Muscle of arm (tissue), 14 donors: ENCODE data around the gene ANKRD16. TPM values are rescaled to one million over a fixed set of nuclear protein-coding genes. Genes with fewer than 3 reads are reported as not detected.
"Not testable (repeated sequence)": the region's sequence is repeated elsewhere in the genome, so short reads cannot be mapped to it uniquely, and the experiment has no call there.

Source experiments
- DNase-seq: peaks from one replicate; pipeline ENCODE4 v3.0.0-alpha.2; 2013
- long read RNA-seq, 11 donors: transcript quantifications; one replicate each; lab custom pipeline, GENCODE V29; 2026
- polyA plus RNA-seq, 12 donors: library from polyadenylated mRNA; unstranded; fragments of 120-200 nt; gene quantifications; one replicate each; pipeline ENCODE4 v1.2.1, GENCODE V29; 2013; ENCODE audit not compliant: insufficient read length in 12 of 12

The ANKRD16 gene
- polyA plus RNA-seq = 1 to 10 TPM in 10 of 12 donors, not detected in 2; 5.1 to 7.3 (median 6.2) TPM
- long read RNA-seq, donor 1, partial matches to known transcripts = 0 of 4 reads
- long read RNA-seq, donor 1, other reads (novel, unspliced or antisense) = 0 of 4 reads
- long read RNA-seq, donor 2, partial matches to known transcripts = 0 of 3 reads
- long read RNA-seq, donor 2, other reads (novel, unspliced or antisense) = 0 of 3 reads
- long read RNA-seq, donor 3, partial matches to known transcripts = 0 of 2 reads
- long read RNA-seq, donor 3, other reads (novel, unspliced or antisense) = 0 of 2 reads
- long read RNA-seq, donor 4, partial matches to known transcripts = 0 of 2 reads
- long read RNA-seq, donor 4, other reads (novel, unspliced or antisense) = 0 of 2 reads
- long read RNA-seq, donor 5 = 0 reads
- long read RNA-seq, donor 6 = 0 reads
- long read RNA-seq, donor 7, partial matches to known transcripts = 5 of 5 reads
- long read RNA-seq, donor 7, other reads (novel, unspliced or antisense) = 0 of 5 reads
- long read RNA-seq, donor 8, partial matches to known transcripts = 37 of 43 reads
- long read RNA-seq, donor 8, other reads (novel, unspliced or antisense) = 0 of 43 reads
- long read RNA-seq, donor 9, partial matches to known transcripts = 0 of 1 reads
- long read RNA-seq, donor 9, other reads (novel, unspliced or antisense) = 0 of 1 reads
- long read RNA-seq, donor 10, partial matches to known transcripts = 0 of 1 reads
- long read RNA-seq, donor 10, other reads (novel, unspliced or antisense) = 0 of 1 reads
- long read RNA-seq, donor 11, partial matches to known transcripts = 0 of 3 reads
- long read RNA-seq, donor 11, other reads (novel, unspliced or antisense) = 0 of 3 reads

DNA sequence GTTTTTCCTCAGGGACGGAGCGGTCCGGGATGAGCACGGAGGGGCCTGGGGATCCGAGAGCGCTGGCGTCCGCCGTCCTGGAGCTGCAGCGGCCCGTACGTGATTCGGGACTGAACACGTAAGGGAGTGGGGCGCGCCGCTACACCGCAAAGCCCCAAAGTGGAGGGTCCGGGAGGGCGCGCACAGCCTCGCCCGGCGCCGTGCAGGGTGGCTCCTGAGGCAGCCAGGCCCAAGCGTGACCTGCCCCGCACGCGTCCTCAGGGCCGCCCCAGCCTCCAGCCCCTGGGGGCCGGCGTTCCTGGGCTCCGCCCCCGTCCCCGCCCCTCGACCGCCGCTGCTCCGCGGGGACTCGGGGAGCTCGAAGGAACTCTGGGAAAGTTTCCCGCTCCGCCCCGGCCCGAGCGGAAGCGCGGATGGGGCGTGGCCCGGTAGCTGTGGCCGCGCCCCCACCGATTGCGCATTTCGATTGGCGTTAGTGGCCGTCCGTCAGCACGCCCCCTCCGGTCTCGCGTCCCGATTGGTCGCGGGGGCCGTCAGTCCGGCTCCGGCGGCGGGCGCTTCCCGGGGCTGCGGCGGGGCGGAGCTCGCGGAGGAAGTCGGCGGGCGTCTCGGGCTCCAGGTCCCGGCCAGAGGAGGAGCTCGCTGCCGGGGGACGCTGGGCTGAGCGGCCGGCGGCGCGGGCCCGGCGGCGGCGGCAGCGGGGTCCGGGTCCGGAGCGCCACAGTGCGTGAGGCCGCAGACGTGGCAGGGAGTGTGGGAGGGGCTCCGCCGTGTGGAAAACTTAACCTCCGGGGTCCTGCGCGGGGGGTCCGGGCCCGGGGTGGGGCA is at the start of gene ANKRD16, which contains the start of gene FBH1:
TSS of gene ANKRD16 (minus strand) at position 270 of the 828 bp plus-strand sequence. CDS start 539 bp downstream, outside the sequence.
TSS of gene FBH1 (plus strand) at position 620 of the 828 bp plus-strand sequence. CDS start at position 723, 103 bp downstream.
- DNase-seq = peak; percentile 100

DNA sequence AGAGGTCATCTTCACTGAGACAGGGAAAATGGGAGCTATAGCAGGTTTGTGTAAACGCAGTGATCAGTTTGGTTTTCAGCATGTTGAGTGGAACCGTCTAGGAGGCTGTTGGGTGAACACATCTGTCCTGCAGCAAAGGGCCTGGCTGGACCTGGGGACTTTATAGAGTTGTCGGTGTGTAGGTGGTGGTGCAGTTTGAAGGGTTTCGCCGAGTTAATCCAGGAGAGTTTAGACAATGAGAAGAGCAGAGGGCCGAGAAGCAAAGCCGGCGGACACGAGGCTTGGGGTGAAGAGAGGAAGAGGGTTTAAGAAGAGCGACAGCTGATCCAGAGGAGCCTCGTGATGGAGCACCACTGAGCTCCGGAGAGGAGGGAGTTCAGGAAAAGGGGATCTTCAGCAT is 48.6 kb upstream of the ANKRD16 start:
- DNase-seq = no peak

DNA sequence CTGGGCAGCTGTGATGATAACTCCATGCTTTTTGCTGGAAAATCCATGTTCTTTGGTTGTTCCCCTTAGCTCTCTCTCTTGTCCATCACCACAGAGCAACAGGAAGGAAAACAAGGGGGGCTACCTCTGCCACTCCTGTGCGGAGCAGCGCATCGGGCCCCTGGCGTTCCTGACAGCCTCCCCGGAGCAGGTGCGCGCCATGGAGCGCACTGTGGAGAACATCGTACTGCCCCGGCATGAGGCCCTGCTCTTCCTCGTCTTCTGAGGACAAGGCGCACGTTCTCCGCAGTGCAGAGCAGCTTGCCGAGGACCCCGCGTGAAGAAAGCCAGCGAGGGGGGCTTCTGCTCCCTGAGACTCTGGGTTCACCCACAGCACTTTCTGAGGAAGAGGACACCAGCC is 47.3 kb upstream of the ANKRD16 start:
- DNase-seq = no peak

DNA sequence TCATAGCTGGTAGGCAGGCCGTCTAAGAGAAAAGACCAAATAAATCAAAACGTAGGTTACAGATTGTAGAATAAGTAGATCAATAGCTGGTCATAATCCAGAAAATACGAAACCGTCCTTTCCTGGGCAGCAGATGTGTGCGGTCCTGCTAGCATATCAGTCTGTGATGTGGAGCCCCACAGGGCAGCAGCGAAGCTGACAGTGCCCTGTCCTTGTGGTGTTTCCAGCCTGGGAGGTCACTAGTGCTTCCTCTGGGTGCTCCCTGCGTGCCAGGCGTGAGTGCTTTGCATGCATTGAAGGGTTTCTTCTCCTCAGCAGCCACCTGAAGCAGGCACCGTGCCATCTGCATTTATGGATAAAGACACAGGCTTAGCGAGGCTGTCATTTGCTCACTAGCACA is 45.9 kb upstream of the ANKRD16 start:
- no peak for DNase-seq

DNA sequence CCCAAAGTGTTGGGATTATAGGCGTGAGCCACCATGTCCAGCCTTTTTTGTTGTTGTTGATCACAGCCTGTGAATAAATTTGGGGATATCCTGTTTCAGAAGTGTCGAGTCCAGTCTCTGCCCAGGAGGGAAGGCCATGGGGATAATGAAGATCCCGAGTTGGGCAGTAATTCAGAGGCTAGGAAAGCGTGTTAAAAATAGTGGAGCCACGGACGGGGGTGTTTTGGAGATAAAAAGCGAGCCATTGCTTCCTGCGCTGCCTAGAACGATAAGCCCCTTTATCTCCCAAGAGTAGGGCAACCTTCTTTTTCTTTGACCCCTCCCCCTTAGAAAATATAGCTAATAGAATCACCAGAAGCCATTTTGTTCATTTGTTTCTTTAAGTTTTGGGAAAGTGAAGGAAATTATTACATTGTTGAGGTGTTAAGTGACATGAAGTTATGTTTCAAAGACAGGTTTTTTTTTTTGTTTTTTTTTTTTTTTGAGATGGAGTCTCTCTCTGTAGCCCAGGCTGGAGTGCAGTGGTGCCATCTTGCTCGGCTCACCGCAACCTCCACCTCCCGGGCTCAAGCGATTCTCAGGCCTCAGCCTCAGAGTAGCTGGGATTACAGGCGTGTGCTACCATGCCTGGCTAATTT is 44.3 kb upstream of the ANKRD16 start:
- no peak for DNase-seq

DNA sequence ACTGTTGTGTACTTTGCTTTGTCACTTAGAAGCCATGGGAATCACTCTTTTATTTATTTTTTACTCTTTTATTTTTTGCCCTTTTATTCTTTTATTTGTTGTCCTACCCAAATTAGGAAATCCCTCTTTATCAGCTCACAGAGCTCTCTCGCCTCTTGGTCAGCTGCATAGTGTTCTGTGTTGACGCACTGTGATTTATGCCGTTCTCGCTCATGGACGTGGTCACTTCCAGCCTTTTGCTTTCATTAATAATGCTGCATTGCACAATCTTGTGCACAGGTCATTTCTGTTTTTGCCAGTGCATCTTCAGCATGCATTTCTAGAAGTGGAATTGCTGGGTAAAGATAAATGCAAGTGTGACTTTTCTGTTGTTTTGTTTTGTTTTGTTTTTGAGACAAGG is 42.7 kb upstream of the ANKRD16 start:
- no peak for DNase-seq

DNA sequence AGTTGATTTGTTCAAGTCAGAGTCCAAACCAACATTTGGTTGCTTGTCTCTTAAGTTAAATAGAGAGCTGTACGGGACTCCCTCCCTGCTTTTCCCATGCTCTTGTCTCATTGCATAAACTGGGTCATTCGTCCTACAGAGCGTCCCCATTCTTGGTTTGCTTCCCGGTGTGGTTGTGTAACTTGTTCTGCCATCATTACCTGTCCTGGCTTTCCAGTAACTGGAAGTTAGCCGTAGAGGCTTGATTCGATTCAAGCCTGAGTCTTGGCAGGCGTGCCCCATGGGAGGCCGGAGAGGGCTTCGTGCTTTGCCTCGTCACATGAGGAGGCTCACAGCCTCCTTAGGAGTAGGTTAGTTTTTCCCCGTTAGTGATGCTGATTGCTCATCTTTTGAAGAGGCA is 40.6 kb upstream of the ANKRD16 start:
- DNase-seq = no peak

DNA sequence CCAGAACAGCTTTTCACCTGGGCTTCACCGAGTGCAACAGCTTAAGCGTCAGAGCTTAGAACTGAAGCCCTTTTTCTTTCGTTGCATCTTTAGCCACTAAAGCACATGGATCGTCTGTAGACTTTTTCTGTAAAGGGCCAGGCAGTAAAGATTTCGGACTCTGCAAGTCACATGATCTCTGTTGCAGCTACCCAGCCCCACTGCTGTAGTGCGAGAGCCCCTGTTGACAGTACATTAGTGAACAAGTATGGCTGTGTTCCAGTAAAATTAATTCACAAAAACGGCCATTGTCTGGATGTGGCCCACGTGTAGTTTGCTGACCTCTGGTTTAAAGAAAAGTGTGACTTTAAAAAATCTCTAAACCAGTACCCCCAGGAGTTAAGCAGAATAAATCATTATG is 39.7 kb upstream of the ANKRD16 start:
- no peak for DNase-seq

DNA sequence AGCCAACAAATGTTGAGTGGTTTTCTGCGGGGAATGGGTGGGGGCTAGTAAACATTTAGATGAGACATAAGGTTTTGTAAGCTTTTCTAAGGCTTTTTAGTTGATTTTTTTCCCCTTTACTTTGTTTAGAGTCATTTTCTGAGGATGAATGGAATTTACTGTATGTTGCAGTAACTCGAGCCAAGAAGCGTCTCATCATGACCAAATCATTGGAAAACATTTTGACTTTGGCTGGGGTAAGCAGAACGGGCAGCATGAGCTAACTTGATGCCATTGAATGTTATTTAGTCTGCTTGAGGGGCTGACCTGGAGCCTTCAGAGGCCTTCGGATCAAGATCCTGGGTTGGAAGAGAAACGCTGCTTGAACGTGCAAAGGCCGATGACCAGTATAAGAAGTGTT is 37.6 kb upstream of the ANKRD16 start:
- peak; percentile 55 for DNase-seq

DNA sequence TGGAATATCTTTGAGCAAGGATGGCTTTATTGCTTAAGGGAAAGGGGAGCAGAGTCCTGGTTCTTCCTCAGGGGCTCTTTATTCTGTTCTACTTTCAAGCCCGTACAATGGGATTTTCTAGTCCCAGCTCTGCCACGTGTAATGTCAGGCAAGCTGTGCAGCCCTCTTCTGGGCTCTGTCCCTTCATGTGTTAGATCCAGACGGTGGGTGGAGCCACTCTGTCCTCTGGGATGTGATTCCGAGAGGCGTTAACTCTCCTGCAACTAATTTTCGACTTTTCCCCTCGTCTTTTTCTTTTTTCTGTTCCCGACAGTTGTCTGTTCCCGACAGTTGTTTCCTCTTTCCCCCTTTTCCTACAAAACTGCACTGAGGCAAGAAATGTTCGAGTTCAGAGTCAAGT is 35.2 kb upstream of the ANKRD16 start:
- DNase-seq = no peak

DNA sequence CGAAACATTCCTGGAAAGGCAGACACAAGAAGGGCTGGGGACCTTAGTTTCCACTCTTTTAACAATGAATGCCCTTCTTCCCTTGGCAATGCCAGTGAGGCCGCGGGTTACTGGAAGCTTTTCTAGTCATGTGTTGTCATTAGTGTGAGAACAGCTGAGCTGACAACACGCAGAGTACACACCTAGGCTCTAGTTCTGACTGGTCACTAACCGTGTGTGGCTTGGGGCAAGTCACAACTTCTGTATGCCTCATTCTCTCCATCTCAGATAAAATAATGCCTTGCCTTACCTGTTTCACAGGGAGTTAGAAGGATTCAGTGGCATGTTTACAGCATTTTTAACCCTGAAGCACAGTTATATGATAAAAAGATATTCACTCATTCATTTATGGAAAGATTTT is 32.1 kb upstream of the ANKRD16 start:
- DNase-seq = no peak

DNA sequence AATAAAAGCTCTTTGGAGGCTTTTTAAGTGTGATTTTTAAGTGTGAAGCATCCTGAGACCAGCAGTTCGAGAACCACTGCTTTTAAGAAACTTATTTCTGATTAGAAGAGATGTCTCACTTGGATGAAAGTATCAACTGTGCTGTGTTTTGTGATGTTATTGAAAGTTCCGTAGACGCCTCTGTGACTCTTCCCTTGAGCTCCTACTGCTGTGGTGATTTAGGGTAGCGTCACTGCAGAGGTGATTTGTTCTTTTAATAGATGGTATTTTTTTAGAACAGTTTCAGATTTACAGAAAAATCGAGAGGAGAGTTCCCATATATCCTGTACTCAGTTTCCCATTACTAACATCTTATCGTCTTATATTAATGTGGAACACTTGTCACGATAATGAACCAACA is 29.9 kb upstream of the ANKRD16 start:
- no peak for DNase-seq

DNA sequence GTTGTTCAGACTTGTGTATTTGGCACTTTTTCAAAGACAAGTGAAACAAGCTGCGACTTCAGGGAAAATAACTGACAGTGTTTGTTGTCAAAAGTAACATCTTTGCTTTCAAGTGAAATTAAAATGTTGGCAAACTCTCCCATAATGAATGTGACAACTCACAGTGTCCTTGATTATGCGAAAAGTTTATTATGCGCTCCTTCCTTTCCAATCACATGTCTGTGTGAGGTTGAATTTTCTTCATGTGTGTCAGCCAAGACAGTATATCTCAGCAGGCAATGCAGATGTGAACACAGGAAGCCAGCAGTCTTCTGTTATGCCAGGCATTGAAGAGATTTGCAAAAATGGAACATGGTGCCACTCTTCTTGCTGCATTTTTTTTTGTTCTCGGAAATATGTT is 29.1 kb upstream of the ANKRD16 start:
- DNase-seq = no peak

DNA sequence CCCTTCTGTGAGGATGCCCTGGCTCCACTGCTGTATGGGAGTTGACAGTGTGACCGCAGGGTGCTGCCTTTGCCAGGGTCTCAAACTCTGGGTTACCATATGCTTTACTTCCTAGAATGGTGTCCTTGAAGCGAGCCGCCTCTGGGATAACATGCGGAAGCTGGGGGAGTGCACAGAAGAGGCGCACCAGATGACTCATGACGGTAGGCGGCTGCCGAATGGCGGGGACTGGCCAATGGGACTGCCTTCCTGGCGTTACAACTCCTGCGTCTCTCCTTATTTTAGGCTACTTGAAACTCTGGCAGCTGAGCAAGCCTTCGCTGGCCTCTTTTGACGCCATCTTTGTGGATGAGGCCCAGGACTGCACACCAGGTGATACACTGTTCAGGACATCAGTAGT is 27.6 kb upstream of the ANKRD16 start:
- no peak for DNase-seq

DNA sequence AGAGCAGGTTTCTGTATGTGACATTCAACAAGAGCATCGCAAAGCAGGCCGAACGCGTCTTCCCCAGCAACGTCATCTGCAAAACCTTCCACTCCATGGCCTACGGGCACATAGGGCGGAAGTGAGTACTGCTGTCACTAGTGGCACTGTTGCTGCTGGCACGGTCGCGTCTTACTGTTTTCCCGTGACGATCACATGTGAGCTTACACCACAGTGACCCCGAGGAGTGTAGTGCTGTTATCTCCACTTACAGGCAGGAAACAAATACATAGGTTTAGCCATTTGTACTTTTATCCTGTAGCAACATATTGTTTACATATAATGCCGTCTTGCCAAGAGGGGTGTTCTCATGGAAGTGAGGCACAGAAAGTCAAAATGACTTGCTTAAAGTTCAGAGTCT is 25.8 kb upstream of the ANKRD16 start:
- no peak for DNase-seq

DNA sequence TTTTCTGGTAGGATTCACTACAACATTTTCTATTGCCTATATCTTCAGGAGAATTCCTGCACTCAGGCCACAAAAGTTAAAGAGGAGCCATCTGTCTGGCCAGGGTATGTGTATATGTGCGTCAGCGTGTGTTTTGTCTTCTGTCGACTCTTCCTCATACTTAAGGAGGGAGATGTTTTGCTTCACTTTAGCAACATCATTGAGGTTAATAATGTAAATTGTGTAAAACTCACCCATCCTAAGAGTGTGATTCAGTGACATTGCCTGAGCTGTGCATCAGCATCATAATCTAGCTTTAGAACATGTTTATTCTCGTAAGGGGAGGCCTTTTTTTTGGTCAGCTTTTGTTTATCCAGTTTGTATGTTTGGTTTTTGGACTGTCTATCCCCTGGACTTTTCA is 24.0 kb upstream of the ANKRD16 start:
- no peak for DNase-seq

DNA sequence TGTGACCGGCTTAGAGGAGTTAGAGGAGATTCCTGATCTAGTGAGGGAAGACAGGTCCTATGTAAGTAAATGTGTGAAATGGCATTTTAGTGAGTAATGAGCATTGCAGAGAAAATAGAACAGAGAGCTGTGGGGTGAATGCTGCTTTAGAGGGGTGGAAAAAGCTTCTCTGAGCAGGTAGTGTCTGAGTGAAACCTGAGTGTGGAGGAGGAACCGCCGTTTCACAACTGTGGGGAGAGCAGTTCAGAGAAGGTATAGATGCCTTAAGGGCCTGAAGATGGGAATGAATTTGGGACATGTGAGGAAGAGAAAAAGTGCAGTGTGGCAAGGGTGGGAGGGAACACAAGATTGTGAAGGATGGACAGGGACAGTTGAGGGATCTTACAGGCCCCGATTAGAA is 22.0 kb upstream of the ANKRD16 start:
- DNase-seq = no peak

DNA sequence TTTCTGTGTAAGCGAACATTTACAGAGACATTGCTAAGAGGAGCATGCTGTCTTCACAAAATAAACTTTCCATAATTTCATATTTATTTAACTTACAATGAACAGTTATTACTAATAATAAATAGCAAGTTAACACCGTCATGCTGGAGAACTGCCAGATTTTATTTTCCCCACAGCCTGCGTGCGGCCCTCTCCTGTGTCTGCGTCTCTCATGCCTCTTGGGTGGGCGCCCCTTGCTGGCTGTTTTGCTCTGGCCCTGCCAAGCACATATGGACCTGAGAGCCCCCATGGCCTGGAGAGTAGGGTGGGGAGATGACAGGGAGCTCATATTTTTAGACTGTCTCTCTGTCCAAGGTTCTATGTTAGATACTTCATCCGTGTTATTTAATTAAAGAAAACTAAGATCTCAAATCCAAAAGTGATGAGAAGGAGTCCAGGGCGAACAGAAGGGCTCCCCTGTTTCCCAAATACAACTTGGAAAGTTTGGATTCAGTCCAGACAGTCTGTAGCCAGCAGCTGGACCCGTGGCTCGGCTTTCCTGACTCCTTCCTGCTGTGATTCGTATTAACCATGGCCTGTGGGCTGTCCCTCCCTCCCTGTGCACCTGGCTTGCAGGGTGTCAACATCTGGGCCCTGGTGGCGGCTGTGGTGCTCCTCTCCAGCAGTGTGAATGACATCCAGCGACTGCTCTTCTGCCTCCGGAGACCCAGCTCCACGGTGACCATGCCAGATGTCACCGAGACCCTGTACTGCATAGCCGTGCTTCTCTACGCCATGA is 20.8 kb upstream of the ANKRD16 start:
- DNase-seq = no peak

DNA sequence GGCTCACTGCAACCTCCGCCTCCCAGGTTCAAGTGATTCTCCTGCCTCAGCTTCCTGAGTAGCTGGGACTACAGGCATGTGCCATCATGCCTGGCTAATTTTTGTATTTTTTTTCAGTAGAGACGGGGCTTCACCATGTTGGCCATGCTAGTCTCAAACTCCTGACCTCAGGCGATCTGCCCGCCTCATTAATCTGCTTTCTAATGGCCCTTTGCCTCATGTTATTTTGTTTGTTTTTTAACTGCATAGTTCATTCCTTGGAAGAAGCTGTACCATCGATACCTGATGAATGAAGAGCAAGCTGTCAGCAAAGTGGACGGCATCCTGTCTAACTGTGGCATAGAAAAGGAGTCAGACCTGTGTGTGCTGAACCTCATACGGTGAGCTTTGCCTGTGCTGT is 19.0 kb upstream of the ANKRD16 start:
- DNase-seq = not testable (repeated sequence)

DNA sequence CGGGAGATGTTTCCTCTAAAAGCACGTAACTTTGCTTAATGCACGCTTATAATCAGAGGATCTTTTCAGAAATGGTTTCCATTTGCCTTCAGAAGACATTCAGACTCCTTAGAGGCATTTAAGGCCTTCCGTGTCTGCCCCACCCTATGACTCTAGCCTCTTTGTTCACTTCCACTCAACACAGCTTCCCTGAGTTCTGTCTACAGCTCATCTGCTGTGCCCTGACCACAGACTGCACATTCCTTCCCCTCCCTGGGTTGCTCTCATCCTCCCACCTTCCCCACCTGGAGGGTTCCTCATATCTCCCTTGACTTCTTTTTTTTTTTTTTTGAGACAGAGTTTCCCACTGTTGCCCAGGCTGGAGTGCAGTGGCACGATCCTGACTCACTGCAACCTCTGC is 17.0 kb upstream of the ANKRD16 start:
- no peak for DNase-seq
